HepG2 (cell line): ENCODE results near the gene PIGR. TPM values are rescaled to one million over a fixed set of nuclear protein-coding genes. Genes with fewer than 3 reads are reported as not detected.

Source experiments
- ATAC-seq: fragments of 200-7000 bp; cut with Tn5 transposase; 3 replicates; pipeline ENCODE4 v1.9.1; 2020; ENCODE audit warnings: mild to moderate bottlenecking, moderate library complexity
- BruUV-seq: library from RNA; stranded (reverse); fragments of 400-500 nt; replicated peaks from 2 replicates; lab custom pipeline; 2021; lab: Mats Ljungman, UMichigan
- CTCF ChIA-PET: fragments of 300-600 bp; formaldehyde crosslinking; extraction: SDS; loops from one replicate; lab custom pipeline; 2021; ENCODE audit warnings: low total read pairs, inconsistent platforms, low intra/inter-chr PET ratio; lab: Yijun Ruan, JAX
- POLR2A ChIA-PET: fragments of 350-600 bp; sonication (Branson Sonifier 250); formaldehyde crosslinking; loops from one replicate; lab custom pipeline; 2020; ENCODE audit warnings: antibody characterized with exemption, inconsistent platforms; lab: Yijun Ruan, JAX
- DNase-seq: peaks from one replicate; pipeline ENCODE4 v3.0.0-alpha.2; 2015; ENCODE audit warnings: low spot score
- FAIRE-seq: peaks from 3 replicates; lab custom pipeline; 2011; peaks lifted over from hg19 to GRCh38; lab: Jason Lieb, UNC
- H2AFZ ChIP-seq: one replicate; pipeline ENCODE4 v1.6.1; 2011; ENCODE audit warnings: low read length, inconsistent platforms
- H3K27ac ChIP-seq: fragments of 300-600 bp; 3 replicates; pipeline ENCODE4 v1.8.0; 2011; ENCODE audit warnings: mixed run types, mild to moderate bottlenecking, mixed read lengths, low read length, inconsistent platforms; ENCODE audit not compliant: insufficient read depth; ENCODE audit errors: extremely low read length
- H3K27me3 ChIP-seq, 2 experiments: fragments of 200-600 bp in 1 of 2; 2 replicates in 1 of 2; 3 replicates in 1 of 2; pipeline versions ENCODE4 v1.6.0 to v1.8.0; 2011; ENCODE audit warnings: low read length in 2 of 2, mild to moderate bottlenecking in 2 of 2, moderate library complexity in 2 of 2, inconsistent platforms in 1 of 2; ENCODE audit not compliant: insufficient read depth in 2 of 2, control insufficient read depth in 1 of 2
- H3K36me3 ChIP-seq, 2 experiments: fragments of 200-600 bp in 1 of 2; replicated peaks in 1 of 2; 2 replicates in 1 of 2; 3 replicates in 1 of 2; pipeline versions ENCODE4 v1.5.1 to v1.8.0; 2011; ENCODE audit warnings: low read length in 2 of 2, inconsistent platforms in 1 of 2; ENCODE audit not compliant: insufficient read depth in 2 of 2, control insufficient read depth in 1 of 2
- H3K4me1 ChIP-seq: 2 replicates; pipeline ENCODE4 v1.5.1; 2012; ENCODE audit warnings: low read length, inconsistent platforms; ENCODE audit not compliant: insufficient read depth
- H3K4me2 ChIP-seq: 2 replicates; pipeline ENCODE4 v1.6.0; 2011; ENCODE audit warnings: low read depth, low read length, inconsistent platforms
- H3K4me3 ChIP-seq, 3 experiments: fragments of 200-600 bp in 1 of 3; sonication (generic), shearing (Covaris generic) in 1 of 3; replicated peaks in 1 of 3; 2 replicates each; pipeline ENCODE4 v1.5.1; 2011 to 2016; ENCODE audit warnings: low read length in 3 of 3, inconsistent platforms in 2 of 3, low read depth in 2 of 3, mild to moderate bottlenecking in 2 of 3, control low read depth in 1 of 3, mixed read lengths in 1 of 3; ENCODE audit not compliant: insufficient read depth in 1 of 3
- H3K79me2 ChIP-seq: one replicate; pipeline ENCODE4 v1.6.1; 2011; ENCODE audit warnings: low read length, inconsistent platforms; ENCODE audit not compliant: insufficient read depth
- H3K9ac ChIP-seq: 2 replicates; pipeline ENCODE4 v1.6.0; 2011; ENCODE audit warnings: mild to moderate bottlenecking, low read depth, low read length, inconsistent platforms; ENCODE audit not compliant: insufficient read depth
- H3K9me3 ChIP-seq: 2 replicates; pipeline ENCODE4 v1.5.1; 2012; ENCODE audit warnings: mild to moderate bottlenecking, low read length
- H4K20me1 ChIP-seq: 2 replicates; pipeline ENCODE4 v1.6.0; 2011; ENCODE audit warnings: inconsistent platforms, mild to moderate bottlenecking, low read length, moderate library complexity; ENCODE audit not compliant: insufficient read depth
- ARNTL ChIP-seq: sonication (generic); formaldehyde crosslinking; IDR thresholded peaks from 2 replicates; pipeline ENCODE4 v1.4.0; 2020; ENCODE audit warnings: mild to moderate bottlenecking, missing genetic modification reagents
- E2F1 ChIP-seq: sonication (generic); formaldehyde crosslinking; IDR thresholded peaks from 2 replicates; pipeline ENCODE4 v1.5.0; 2020; ENCODE audit warnings: missing genetic modification reagents
- GFI1 ChIP-seq: sonication (generic); formaldehyde crosslinking; IDR thresholded peaks from 2 replicates; pipeline ENCODE4 v1.5.0; 2020; ENCODE audit warnings: missing genetic modification reagents, mild to moderate bottlenecking, borderline replicate concordance
- HDAC2 ChIP-seq: sonication (generic); formaldehyde crosslinking; IDR thresholded peaks from 2 replicates; pipeline ENCODE4 v1.4.0; 2020; ENCODE audit warnings: missing genetic modification reagents
- HOXA5 ChIP-seq: sonication (generic); formaldehyde crosslinking; IDR thresholded peaks from 2 replicates; pipeline ENCODE4 v1.4.0; 2020; ENCODE audit warnings: missing genetic modification reagents
- IKZF4 ChIP-seq: sonication (generic); formaldehyde crosslinking; IDR thresholded peaks from 2 replicates; pipeline ENCODE4 v1.5.1; 2020; ENCODE audit warnings: borderline replicate concordance, mild to moderate bottlenecking, low read depth, missing genetic modification reagents; ENCODE audit errors: not compliant biosample characterization
- IRF9 ChIP-seq: sonication (generic); formaldehyde crosslinking; IDR thresholded peaks from 2 replicates; pipeline ENCODE4 v1.8.0; 2022; ENCODE audit warnings: missing genetic modification reagents, mild to moderate bottlenecking, borderline replicate concordance
- KLF9 ChIP-seq: IDR thresholded peaks from 2 replicates; pipeline ENCODE4 v1.6.1; 2016; ENCODE audit warnings: low read depth
- TOPORS ChIP-seq: sonication (generic); formaldehyde crosslinking; IDR thresholded peaks from 2 replicates; pipeline ENCODE4 v1.8.0; 2023; ENCODE audit warnings: mild to moderate bottlenecking, missing genetic modification reagents
- ZBTB14 ChIP-seq: sonication (generic); formaldehyde crosslinking; IDR thresholded peaks from 2 replicates; pipeline ENCODE4 v1.4.0; 2020; ENCODE audit warnings: missing genetic modification reagents
- ZBTB8A ChIP-seq: sonication (generic); formaldehyde crosslinking; IDR thresholded peaks from 2 replicates; pipeline ENCODE4 v1.4.0; 2020; ENCODE audit warnings: mild to moderate bottlenecking, low read depth, missing genetic modification reagents, borderline replicate concordance
- ZNF234 ChIP-seq: sonication (generic); formaldehyde crosslinking; conservative IDR thresholded peaks from 2 replicates; pipeline ENCODE4 v1.5.1; 2020; ENCODE audit warnings: mild to moderate bottlenecking, missing genetic modification reagents
- ZNF296 ChIP-seq: sonication (generic); formaldehyde crosslinking; conservative IDR thresholded peaks from 2 replicates; pipeline ENCODE4 v1.5.0; 2020; ENCODE audit warnings: mild to moderate bottlenecking, missing genetic modification reagents
- ZNF350 ChIP-seq: sonication (generic); formaldehyde crosslinking; IDR thresholded peaks from 2 replicates; pipeline ENCODE4 v1.4.0; 2020; ENCODE audit warnings: mild to moderate bottlenecking, low read depth, missing genetic modification reagents, borderline replicate concordance
- ZNF513 ChIP-seq: sonication (generic); formaldehyde crosslinking; conservative IDR thresholded peaks from 2 replicates; pipeline ENCODE4 v1.5.0; 2020; ENCODE audit warnings: missing genetic modification reagents
- ZNF7 ChIP-seq: IDR thresholded peaks from 2 replicates; pipeline ENCODE4 v1.6.1; 2016; ENCODE audit warnings: missing biosample characterization, missing genetic modification reagents
- ZNF766 ChIP-seq: sonication (generic); formaldehyde crosslinking; IDR thresholded peaks from 2 replicates; pipeline ENCODE4 v1.5.0; 2020; ENCODE audit warnings: missing genetic modification reagents, borderline replicate concordance
- WGBS: methylation state at CpG from one replicate; pipeline ENCODE4 v1.1.6; 2017; ENCODE audit warnings: low lambda C conversion rate; 5-methylcytosine and 5-hydroxymethylcytosine counted together
- in situ Hi-C: cut with HindIII; loops from 2 replicates; pipeline ENCODE4 v1.10.0; 2017; ENCODE audit warnings: low pct_unique_long_range_greater_than_20kb; ENCODE audit not compliant: extremely low pct_ligation_motif_present
- intact Hi-C: fragments of 100-400 bp; cut with micrococcal nuclease; formaldehyde crosslinking; loops from one replicate; pipeline ENCODE4 v1.10.0; 2022; ENCODE audit not compliant: unreplicated experiment
- polyA plus RNA-seq, 8 experiments: library from polyadenylated mRNA; depleted of rRNA in 3 of 8; stranded (reverse) in 7 of 8; unstranded in 1 of 8; fragments of >200 nt; fragmentation: Illumina TruSeq in 4 of 8; extraction: Trizol in 4 of 8; gene quantifications; 2 replicates each; pipeline versions ENCODE4 v1.2.1 to v1.2.3, GENCODE V29; 2011 to 2016; ENCODE audit warnings: low read depth in 4 of 8, missing spikeins in 1 of 8, mixed read lengths in 1 of 8; ENCODE audit not compliant: insufficient read depth in 1 of 8
- total RNA-seq, 5 experiments: library from RNA; depleted of rRNA; stranded (reverse); fragments of >200 nt; fragmentation: Illumina TruSeq; extraction: Trizol; gene quantifications; 2 replicates each; pipeline ENCODE4 v1.2.3, GENCODE V29; 2016; ENCODE audit warnings: low read depth in 1 of 5

PIGR gene
- total and polyA plus RNA-seq, 2 of the 13 experiments (the other 11 are each of a cell fraction or from before 2014, with no cell fraction given) = not detected

- peak overlapping the region; percentile 19 for H3K9ac ChIP-seq
- ChIA-PET CTCF (no interaction called here), POLR2A (interaction anchor here (0.9 to 1.2 kb wide), 2 partner anchors 9 to 153 kb away, joined by 3 read pairs; partner anchors contain the start of gene C4BPA)
- DNase-seq (peak; percentile 67), ATAC-seq (peak; percentile 93), FAIRE-seq (peak; percentile 97)
- WGBS = 4% methylated on average over 4 of the region's 4 CpGs
- no TSS peak for BruUV-seq
- peak overlapping the region; percentile 43 for H3K27ac ChIP-seq
- peaks cover 83% of the 10 kb centered on the region for H3K4me1 ChIP-seq
- H2AFZ ChIP-seq = peak overlapping the region; percentile 49
- 0 out of 2 replicates have a peak, but pooled peaks cover 7% of the 10 kb centered on the region for H3K9me3 ChIP-seq
- no peaks in the 10 kb centered on the region for H3K36me3 ChIP-seq
- peak overlapping the region; percentile 96 for H3K4me2 ChIP-seq
- intact Hi-C loops = loop anchor here (1.0 kb wide), 1 partner anchor 31 kb away; no protein-coding TSS in a partner anchor
- H4K20me1 ChIP-seq = no peaks in the 10 kb centered on the region
- H3K27me3 ChIP-seq = no peaks in the 10 kb centered on the region
- H3K79me2 ChIP-seq = no peaks in the 10 kb centered on the region
- H3K4me3 ChIP-seq = peak overlapping the region; percentile 42 to 66 (median 58)
- in situ Hi-C loops = no loop called here
- TF ChIP-seq ZNF513 = no peak
- no peak for TF ChIP-seq TOPORS (CRISPR knock-in tag)
- TF ChIP-seq ZNF296 = no peak
- no peak for TF ChIP-seq IKZF4 (CRISPR knock-in tag)
- TF ChIP-seq KLF9 = 0 out of 2 replicates have a peak, but pooled peaks have one; percentile 50
- no peak for TF ChIP-seq HOXA5 (CRISPR knock-in tag)
- no peak for TF ChIP-seq IRF9
- TF ChIP-seq ZNF766 (CRISPR knock-in tag) = no peak
- no peak for TF ChIP-seq ZNF234 (CRISPR knock-in tag)
- TF ChIP-seq ZBTB8A (CRISPR knock-in tag) = no peak
- TF ChIP-seq ZNF7 (CRISPR knock-in tag) = no peak
- TF ChIP-seq HDAC2 (CRISPR knock-in tag) = peak; percentile 21; the same call in 1 of the 2 replicates
- no peak for TF ChIP-seq ZNF350 (CRISPR knock-in tag)
- TF ChIP-seq GFI1 (CRISPR knock-in tag) = no peak
- TF ChIP-seq E2F1 = no peak
- TF ChIP-seq ZBTB14 (CRISPR knock-in tag) = no peak
- TF ChIP-seq ARNTL = no peak
Measured at GRCh38 chr1:206951318-206952100, 5.2 kb upstream of the PIGR start.
